Spleen (tissue), 7 donors: ENCODE data around the gene PLEKHB1.

Source experiments
- POLR2AphosphoS5 ChIP-seq, 3 donors: sonication (generic); formaldehyde crosslinking; IDR thresholded peaks; one replicate each; pipeline ENCODE4 v1.5.1; 2017; ENCODE audit warnings: antibody characterized with exemption in 3 of 3
- TF ChIP-seq, protein P1 (sequence below), 11 experiments: fragments of 200-600 bp in 7 of 11; fragments of 450-650 bp in 4 of 11; sonication (generic) in 4 of 11; IDR thresholded peaks in 8 of 11; conservative IDR thresholded peaks in 3 of 11; 1 replicate in 7 of 11; 2 replicates in 4 of 11; pipeline versions ENCODE4 v1.4.0 to v1.8.0; 2016 to 2021; ENCODE audit warnings: antibody characterized with exemption in 11 of 11, inconsistent platforms in 4 of 11, mild to moderate bottlenecking in 1 of 11
- donor health status: DM: no; HTN: no; CAD: no; lungs with moderate emphysema.
- donor health status: DM: no; HTN: no; CAD: no.
- donor health status: DM: no; HTN: no; CAD: no.

DNA sequence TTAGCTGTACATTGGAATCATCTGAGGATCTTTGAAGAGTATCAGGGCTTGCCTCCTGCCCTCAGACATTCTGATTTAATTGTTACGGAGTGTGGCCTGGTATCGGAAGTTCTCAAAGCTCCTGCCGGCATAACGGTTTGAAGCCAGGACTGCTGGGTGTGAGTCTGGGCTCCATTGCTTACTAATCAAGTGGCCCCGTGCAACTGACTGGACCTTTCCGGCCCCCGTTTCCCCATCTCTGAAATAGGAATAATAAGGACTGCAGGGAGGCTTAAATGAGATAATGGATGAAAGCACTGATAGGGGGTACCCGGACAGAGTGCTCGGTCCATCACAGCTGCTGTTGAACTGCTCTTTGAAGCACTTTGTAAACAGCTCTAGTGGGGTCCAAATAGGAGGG lies 1.7 kb downstream of the PLEKHB1 start:
- TF ChIP-seq, protein P1, sequence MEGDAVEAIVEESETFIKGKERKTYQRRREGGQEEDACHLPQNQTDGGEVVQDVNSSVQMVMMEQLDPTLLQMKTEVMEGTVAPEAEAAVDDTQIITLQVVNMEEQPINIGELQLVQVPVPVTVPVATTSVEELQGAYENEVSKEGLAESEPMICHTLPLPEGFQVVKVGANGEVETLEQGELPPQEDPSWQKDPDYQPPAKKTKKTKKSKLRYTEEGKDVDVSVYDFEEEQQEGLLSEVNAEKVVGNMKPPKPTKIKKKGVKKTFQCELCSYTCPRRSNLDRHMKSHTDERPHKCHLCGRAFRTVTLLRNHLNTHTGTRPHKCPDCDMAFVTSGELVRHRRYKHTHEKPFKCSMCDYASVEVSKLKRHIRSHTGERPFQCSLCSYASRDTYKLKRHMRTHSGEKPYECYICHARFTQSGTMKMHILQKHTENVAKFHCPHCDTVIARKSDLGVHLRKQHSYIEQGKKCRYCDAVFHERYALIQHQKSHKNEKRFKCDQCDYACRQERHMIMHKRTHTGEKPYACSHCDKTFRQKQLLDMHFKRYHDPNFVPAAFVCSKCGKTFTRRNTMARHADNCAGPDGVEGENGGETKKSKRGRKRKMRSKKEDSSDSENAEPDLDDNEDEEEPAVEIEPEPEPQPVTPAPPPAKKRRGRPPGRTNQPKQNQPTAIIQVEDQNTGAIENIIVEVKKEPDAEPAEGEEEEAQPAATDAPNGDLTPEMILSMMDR (IDR thresholded peaks at IDR 0.05 in 8 of 11, conservative IDR thresholded peaks at IDR 0.05 in 3 of 11) = no peak
- TF ChIP-seq POLR2AphosphoS5 (IDR thresholded peaks at IDR 0.05) = no peak
